22Rv1 (cell line): Measurements from ENCODE around the gene PNPLA5.

Experiments
- CTCF ChIP-seq: fragments of 450-650 bp; IDR thresholded peaks from 2 replicates; pipeline ENCODE4 v1.5.1; 2017; ENCODE audit warnings: mild to moderate bottlenecking
- ZFX ChIP-seq: fragments of 450-650 bp; IDR thresholded peaks from 2 replicates; pipeline ENCODE4 v1.6.1; 2017; ENCODE audit warnings: antibody characterized with exemption, borderline replicate concordance

- TF ChIP-seq CTCF = no peak
- no peak for TF ChIP-seq ZFX
Measured at GRCh38 chr22:43837666-43838065, 54.1 kb downstream of the PNPLA5 start.
